Fibroblast of skin of left quadriceps (primary cell): ENCODE measurements around the gene SIN3B.
A peak's percentile ranks its signal among the peaks of the same experiment; 100 is the strongest.

ENCODE experiments used
- DNase-seq, 2 experiments: peaks; one replicate each; pipeline ENCODE4 v3.0.0-alpha.2; 2013; ENCODE audit warnings: low read depth in 2 of 2

Gene SIN3B

GRCh38 chr19:16911046-16911445 is 81.8 kb downstream of the SIN3B start:
- DNase-seq = no peak

DNA sequence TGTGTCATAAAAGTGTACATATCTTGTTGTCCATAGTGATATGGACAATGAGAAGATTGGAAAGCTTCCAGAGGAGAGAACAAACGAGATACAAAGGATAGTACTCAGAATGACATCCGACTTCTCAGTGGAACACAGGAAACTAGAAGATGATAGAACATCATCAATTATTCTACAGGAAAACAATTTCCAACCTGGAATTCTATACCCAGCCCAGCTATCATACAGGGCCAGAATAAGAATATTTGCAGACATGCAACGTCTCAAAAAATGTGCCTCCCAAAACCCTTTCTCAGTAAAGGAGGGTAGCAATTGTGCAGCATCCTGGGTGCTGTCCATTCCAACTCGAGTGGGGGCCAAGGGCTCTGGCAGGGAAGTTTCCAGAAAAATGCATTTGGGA is 83.6 kb downstream of the SIN3B start:
- no peak for DNase-seq

- no peak for DNase-seq
Measured at GRCh38 chr19:16914421-16914820, 85.2 kb downstream of the SIN3B start.

DNA sequence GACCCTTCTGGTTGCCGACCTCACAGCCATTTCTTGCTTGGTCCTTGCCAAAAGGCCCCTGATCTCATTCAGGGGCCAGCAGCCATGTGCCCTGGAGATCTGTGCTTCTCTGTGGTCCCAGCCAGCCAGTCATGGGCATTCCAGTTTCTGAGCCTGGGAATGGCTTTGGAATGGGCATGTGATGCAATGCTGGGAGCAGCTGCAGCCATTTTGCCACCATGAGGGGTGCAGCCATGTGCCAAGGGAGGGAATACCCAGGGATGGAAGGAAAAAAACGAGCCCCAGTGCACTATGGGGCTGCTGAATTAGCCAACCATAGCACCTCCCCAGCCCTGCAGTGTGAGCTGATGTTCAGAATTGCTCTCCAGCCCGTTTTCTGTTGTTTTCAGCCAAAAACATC is 85.9 kb downstream of the SIN3B start:
- no peak for DNase-seq

DNA sequence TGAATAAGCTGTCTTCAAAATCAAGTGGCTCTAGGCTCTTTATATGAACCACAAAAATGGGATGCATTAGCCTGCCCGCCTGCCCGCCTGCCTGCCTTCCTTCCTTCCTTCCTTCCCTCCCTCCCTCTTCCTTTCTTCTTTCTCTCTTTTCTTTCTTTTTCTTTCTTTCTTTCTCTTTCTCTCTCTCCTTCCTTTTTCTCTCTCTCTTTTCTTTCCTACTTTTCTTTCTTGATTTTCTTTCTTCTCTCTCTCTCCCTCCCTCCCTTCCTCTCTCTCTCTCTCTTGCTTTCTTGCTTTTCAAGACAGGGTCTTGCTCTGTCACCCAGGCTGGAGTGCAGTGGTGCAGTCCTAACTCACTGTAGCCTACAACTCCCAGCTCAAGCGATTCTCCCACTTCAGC is 86.5 kb downstream of the SIN3B start:
- DNase-seq = no peak

DNA sequence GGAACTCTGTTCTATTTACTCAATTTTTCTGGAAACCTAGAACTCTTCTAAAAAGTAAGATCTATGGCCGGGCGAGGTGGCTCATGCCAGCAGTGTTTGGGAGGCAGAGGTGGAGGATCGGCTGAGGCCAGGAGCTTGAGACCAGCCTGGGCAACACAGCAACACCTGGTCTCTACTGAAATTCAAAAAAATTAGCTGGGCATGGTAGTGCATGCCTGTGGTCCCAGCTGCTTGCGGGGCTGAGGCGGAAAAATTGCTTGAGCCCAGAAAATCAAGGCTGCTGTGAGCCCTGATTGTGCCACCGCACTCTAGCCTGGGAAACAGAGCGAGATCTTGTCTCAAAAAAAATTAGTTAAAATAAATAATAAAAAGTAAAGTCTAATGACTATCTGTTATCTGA is 88.2 kb downstream of the SIN3B start:
- DNase-seq = no peak

- no peak for DNase-seq
Measured at GRCh38 chr19:16919496-16919895, 90.3 kb downstream of the SIN3B start.

- DNase-seq = peak; percentile 32 to 45
Measured at GRCh38 chr19:16920816-16921529, 91.8 kb downstream of the SIN3B start.

DNA sequence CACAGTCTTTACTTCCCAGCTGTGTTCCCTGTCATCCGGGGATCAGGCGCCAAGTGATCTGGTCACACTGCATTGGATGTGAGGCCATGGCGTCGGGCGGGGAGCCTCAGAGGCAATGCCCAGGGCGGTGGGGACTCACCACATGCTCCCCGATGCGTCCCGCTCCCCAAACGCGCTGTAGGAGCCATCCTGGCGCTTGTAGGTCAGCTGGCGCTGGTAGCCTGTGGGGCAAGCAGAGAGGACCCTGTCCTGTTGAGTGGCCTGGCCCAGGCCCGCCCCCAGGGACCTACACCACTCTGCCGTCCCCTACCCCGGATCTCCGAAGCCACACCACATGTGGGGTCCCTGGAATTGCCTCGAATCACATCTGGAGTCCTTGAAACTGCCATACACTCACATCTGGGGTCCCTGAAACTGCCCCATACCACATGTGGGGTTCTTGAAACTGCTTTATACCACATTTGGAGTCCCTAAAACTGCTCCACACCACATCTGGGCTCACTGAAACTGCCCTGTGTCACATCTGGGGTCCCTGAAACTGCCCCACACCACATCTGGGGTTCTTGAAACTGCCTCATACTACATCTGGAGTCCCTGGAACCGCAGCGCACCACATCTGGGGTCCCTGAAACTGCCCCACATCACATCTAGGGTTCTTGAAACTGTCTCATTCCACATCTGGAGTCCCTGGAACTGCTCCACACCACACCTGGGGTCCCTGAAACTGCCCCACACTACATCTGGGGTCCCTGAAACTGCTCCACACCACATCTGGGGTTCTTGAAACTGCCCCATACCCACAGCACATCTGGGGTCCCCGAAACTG is 92.8 kb downstream of the SIN3B start:
- DNase-seq = no peak

GRCh38 chr19:16922592-16922934 is 93.4 kb downstream of the SIN3B start:
- DNase-seq = no peak

- DNase-seq = no peak
Measured at GRCh38 chr19:16922949-16923348, 93.8 kb downstream of the SIN3B start.

DNA sequence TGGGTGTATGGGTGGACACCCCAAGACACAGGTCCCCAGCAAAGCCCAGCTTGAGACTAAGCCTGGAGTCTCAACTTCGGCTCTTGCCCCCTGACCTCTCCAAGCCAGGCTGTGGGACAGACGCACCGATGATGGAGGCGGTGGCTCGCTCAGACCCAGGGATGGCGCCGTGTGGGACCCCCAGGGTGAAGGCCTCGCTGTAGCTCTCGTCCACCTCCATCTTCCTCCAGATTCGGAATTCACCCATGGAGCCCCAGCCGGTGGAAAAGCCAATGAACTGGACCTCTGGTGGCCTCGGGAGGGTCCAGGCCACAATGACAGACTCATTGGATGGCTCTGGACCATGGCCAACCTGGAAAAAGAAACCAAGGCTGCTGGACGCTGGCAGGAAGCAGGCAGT is 98.7 kb downstream of the SIN3B start:
- no peak for DNase-seq

DNA sequence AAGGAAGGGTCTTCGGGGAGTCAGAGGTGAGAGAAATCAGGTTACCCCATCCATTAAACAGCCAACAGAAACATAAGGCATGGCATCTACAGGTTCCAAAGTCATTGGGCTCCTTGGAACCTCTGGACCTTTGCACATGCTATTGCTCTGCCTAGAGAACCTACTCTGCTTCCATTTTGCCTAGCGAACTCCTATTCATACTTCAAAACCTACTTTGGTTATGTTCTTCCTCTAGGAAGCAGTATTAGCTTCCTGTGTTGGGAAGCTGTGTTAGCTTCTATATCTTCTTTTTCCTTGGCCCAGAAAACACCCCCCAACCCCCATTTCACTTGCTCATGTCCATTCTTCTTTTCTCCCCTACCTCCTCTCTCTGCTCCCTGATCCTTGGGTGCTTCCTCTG is 99.2 kb downstream of the SIN3B start:
- DNase-seq = no peak

GRCh38 chr19:16928916-16929315 is 99.7 kb downstream of the SIN3B start:
- DNase-seq = no peak
